ENCODE measurements around the gene UBE2U. TPM values are rescaled to one million over a fixed set of nuclear protein-coding genes. Genes with fewer than 3 reads are reported as not detected.

Gene UBE2U
- total RNA-seq, 4 donors from 2014 or later, result not detected

DNA sequence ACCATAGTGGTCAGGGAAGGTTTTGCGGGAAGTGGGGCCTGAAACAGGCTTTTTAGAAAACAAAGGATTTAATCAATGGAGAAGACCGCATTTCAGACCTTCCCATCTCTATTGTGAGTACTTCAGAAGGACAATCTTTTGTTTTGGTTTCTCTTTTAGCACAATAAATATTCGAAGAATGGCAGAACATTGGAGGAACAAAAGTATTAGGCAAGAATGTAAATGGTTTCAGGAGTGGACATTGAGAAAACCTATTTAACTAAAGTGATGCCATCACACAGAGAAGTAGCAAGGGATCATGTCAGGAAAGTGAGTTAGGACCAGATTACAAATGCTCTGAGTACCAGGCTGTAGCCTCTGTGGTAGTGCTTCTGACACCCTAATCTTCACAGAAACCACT is 26.8 kb upstream of the UBE2U start:
- DNase-seq (ENCODE audit: low spot score) (no peak), ATAC-seq (ENCODE audit: low FRiP score) (no peak)
- TF ChIP-seq, protein P1, sequence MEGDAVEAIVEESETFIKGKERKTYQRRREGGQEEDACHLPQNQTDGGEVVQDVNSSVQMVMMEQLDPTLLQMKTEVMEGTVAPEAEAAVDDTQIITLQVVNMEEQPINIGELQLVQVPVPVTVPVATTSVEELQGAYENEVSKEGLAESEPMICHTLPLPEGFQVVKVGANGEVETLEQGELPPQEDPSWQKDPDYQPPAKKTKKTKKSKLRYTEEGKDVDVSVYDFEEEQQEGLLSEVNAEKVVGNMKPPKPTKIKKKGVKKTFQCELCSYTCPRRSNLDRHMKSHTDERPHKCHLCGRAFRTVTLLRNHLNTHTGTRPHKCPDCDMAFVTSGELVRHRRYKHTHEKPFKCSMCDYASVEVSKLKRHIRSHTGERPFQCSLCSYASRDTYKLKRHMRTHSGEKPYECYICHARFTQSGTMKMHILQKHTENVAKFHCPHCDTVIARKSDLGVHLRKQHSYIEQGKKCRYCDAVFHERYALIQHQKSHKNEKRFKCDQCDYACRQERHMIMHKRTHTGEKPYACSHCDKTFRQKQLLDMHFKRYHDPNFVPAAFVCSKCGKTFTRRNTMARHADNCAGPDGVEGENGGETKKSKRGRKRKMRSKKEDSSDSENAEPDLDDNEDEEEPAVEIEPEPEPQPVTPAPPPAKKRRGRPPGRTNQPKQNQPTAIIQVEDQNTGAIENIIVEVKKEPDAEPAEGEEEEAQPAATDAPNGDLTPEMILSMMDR (IDR thresholded peaks at IDR 0.05), result no peak

DNA sequence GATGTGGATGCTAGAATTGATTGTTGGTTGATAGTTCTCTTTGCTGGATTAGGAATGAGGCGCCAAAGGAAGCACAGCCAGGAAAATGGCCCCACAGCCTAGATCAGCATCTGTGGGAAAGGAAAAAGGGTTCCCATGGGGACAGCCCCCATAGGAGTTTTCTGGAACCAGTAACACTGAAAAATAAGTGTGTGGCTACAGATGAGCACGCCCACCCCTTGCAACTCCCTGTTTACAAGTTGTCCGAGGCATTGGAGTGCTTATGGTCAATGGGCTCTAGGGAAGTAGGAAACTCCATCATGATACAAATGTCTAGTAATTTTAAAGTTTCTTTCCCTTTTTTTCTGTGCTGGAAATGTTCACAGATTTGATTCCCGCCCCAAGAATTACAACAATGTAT is 23.8 kb upstream of the UBE2U start:
- DNase-seq (ENCODE audit: low spot score), result no peak
- ATAC-seq (ENCODE audit: low FRiP score), result no peak
- TF ChIP-seq, protein P1 (IDR thresholded peaks at IDR 0.05), result no peak

DNA sequence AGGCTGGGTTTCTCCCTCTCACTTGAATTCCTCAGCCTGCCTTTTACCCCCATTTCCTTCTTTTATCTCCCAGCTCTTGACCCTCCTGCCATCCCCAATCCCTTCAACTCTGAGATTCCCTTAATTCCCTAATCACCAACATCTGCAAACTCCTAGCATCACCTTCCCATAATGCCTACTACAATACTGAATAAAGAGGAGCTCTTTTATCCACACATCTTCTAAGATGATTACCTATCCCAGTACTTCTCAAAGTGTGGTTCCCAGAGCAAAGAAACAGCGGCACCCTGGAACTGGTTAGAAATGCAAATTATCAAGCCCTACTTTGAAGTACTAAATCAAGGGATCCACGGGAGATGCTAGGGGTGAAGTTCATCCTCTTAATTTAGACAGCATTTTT is 21.2 kb upstream of the UBE2U start:
- TF ChIP-seq, protein P1 (IDR thresholded peaks at IDR 0.05), result no peak
- ATAC-seq (ENCODE audit: low FRiP score) (no peak), DNase-seq (ENCODE audit: low spot score) (no peak)

DNA sequence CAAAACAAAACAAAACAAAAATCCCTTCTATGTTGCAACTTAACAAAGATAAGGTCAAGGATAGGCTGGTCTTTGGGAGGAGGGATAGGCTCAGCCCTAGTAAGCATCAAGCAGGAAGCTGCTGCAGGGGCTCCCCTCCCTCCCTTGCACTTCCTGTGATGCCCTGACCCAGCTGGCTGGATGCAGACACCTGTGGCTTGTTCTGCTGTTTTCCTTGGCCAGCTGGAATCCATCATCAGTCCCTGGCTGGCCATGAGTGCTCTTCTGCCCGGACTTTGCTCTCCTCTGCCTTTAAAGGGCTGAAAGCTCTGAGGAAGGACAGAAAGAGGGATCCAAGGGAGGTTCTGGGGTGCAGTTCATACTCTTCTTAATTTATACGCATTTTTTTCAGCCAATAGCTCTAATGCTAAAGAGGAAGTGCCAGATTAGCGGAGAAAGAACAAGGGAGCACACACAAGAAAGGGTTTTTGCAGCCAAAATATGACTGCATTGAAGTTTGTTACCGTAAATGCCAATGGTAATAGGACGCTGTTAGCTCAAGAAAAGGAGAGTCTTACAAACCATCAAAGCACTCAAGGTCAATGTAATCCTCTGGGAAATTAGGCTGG is 19.9 kb upstream of the UBE2U start:
- ATAC-seq (ENCODE audit: low FRiP score), result no peak
- DNase-seq (ENCODE audit: low spot score), result no peak
- TF ChIP-seq, protein P1 (IDR thresholded peaks at IDR 0.05), result no peak

DNA sequence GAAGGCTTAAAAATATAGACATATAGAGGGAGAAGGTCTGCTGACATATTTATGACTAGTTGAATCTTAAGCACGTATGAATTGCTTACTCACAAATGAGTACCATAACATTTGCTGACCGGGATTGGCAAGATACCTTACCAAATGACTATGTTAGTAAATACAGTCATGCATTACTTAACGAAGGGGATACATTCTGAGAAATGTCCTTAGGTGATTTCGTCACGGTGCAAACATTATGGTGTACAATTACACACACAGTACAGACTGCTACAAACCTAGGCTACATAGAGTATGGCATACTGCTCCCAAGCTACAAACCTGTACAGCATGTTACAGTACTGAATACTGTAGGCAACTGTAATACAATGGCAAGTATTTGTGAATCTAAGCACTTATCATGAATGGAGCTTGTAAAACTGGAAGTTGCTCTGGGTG is 19.4 kb upstream of the UBE2U start:
- TF ChIP-seq, protein P1 (IDR thresholded peaks at IDR 0.05), result no peak
- DNase-seq (ENCODE audit: low spot score) (no peak), ATAC-seq (ENCODE audit: low FRiP score) (no peak)

DNA sequence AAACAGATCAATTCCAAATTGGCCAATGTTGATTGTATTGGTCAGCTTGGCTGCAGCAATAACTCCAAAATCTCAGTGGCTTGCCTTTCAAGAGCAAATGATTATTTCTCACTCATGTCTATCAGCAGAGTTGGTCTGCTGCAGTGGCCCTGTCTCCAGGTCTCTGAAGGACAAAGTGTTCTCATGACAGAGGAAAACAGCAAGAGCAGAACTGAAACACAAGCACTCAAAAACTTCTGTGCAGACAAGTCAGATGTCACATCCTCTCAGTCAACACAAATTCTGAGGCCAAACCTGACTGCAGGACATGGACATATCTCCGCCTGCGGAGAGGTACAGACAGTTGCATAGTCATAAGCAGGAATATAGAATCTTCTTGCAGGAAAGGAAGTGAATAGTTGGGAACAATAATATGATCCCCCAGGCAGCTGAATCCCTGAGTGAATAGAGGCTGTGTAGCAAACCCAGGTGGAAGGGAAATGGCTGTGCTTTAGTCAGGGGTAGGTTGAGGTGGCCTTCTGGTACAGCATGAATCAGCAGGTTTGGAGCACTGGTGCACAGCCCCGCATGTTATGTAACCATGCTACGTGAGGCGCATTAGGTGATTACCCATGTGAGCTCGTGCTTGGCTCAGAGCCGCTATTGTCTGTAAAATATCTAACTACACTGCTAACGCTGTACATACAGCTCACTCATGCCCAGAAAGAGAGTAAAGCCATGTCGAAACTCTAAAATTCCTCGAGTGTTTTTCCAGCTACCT is 17.1 kb upstream of the UBE2U start:
- TF ChIP-seq, protein P1 (IDR thresholded peaks at IDR 0.05), result no peak
- no peak for DNase-seq (ENCODE audit: low spot score)
- ATAC-seq (ENCODE audit: low FRiP score), result no peak

DNA sequence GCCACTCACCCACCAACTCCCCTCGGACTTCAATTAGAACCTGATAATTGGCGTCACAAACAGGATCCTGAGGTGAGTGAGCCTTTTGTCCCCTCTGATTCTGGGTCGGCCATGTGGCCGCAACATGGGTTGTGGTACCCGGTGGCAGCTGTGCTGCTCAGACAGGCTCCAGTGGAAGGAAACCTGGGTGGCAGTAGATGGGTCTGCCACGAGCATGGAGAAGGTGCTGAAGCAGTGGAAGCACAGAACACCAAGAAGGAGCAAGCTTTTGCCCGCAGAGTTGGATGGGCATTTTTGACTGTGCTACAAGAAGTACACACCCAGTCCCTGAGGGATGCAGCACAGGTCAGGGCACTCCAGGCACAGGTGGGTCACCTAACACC is 16.5 kb upstream of the UBE2U start:
- DNase-seq (ENCODE audit: low spot score), result no peak
- TF ChIP-seq, protein P1 (IDR thresholded peaks at IDR 0.05), result no peak
- no peak for ATAC-seq (ENCODE audit: low FRiP score)
